Body of pancreas (tissue), 4 donors: ENCODE data around the gene GNL2.

ENCODE experiments used
- CTCF ChIP-seq, 7 experiments: fragments of 450-650 bp in 4 of 7; fragments of 200-600 bp in 3 of 7; sonication (generic) in 3 of 7; IDR thresholded peaks; one replicate each; pipeline ENCODE4 v1.5.1; 2016 to 2019; ENCODE audit warnings: antibody characterized with exemption in 7 of 7
- POLR2A ChIP-seq, 3 donors: fragments of 450-650 bp; IDR thresholded peaks; one replicate each; pipeline ENCODE4 v1.6.1; 2016; ENCODE audit warnings: antibody characterized with exemption in 3 of 3, mild to moderate bottlenecking in 2 of 3

GRCh38 chr1:37556712-37557196 lies 39.0 kb downstream of the GNL2 start, which contains the start of gene DNALI1:
- no peak for TF ChIP-seq CTCF (IDR thresholded peaks at IDR 0.05)
- TF ChIP-seq POLR2A (IDR thresholded peaks at IDR 0.05) = peak; percentile 35 to 78 (median 56)
